Activated T-helper 9 cell treated with anti-CD3 and anti-CD28 coated beads, Interleukin-2, amount 50 U/mL, for 16 hours (primary cell): Measurements from ENCODE around the gene CA5A.
A peak's percentile ranks its signal among the peaks of the same experiment; 100 is the strongest.
"Not testable (repeated sequence)": the region's sequence is repeated elsewhere in the genome, so short reads cannot be mapped to it uniquely, and the experiment has no call there.

Source experiments
- DNase-seq: peaks from one replicate; pipeline ENCODE4 v3.0.0-alpha.2; 2020; ENCODE audit warnings: low read depth

The CA5A gene

GRCh38 chr16:87894005-87894404 lies 42.3 kb downstream of the CA5A start:
- not testable (repeated sequence) for DNase-seq

GRCh38 chr16:87891764-87892163 lies 44.6 kb downstream of the CA5A start:
- DNase-seq, result no peak

- not testable (repeated sequence) for DNase-seq
Observed at GRCh38 chr16:87889762-87890161, 46.6 kb downstream of the CA5A start.

GRCh38 chr16:87888346-87888745 lies 48.0 kb downstream of the CA5A start:
- DNase-seq, result not testable (repeated sequence)

GRCh38 chr16:87887931-87888330 lies 48.4 kb downstream of the CA5A start:
- not testable (repeated sequence) for DNase-seq

- DNase-seq, result not testable (repeated sequence)
Observed at GRCh38 chr16:87885371-87885967, 50.9 kb downstream of the CA5A start.

GRCh38 chr16:87882436-87883019 lies 53.8 kb downstream of the CA5A start:
- no peak for DNase-seq

- DNase-seq, result no peak
Observed at GRCh38 chr16:87881324-87882200, 54.8 kb downstream of the CA5A start.

GRCh38 chr16:87880117-87880696 lies 56.1 kb downstream of the CA5A start:
- no peak for DNase-seq

- DNase-seq, result not testable (repeated sequence)
Observed at GRCh38 chr16:87879411-87880013, 56.8 kb downstream of the CA5A start.

GRCh38 chr16:87878704-87879103 lies 57.6 kb downstream of the CA5A start:
- no peak for DNase-seq

GRCh38 chr16:87877942-87878507 lies 58.3 kb downstream of the CA5A start:
- no peak for DNase-seq

GRCh38 chr16:87874639-87875427 lies 61.5 kb downstream of the CA5A start:
- peak; percentile 71 for DNase-seq

- not testable (repeated sequence) for DNase-seq
Observed at GRCh38 chr16:87870418-87871291, 65.7 kb downstream of the CA5A start.

- DNase-seq, result not testable (repeated sequence)
Observed at GRCh38 chr16:87869879-87870417, 66.4 kb downstream of the CA5A start.

GRCh38 chr16:87869061-87869878 lies 67.1 kb downstream of the CA5A start, which contains the start of gene SLC7A5:
TSS of gene SLC7A5 (minus strand) at chr16:87869507. CDS start at chr16:87869422, 85 bp downstream.
- DNase-seq, result peak; percentile 86

GRCh38 chr16:87868254-87869029 lies 67.9 kb downstream of the CA5A start:
- peak; percentile 71 for DNase-seq
